Neuronal stem cell (in vitro differentiated cells): ENCODE results near the gene MAP9.

Source experiments
- DNase-seq: peaks from one replicate; pipeline ENCODE4 v3.0.0-alpha.2; 2013; ENCODE audit warnings: low spot score
- H2AFZ ChIP-seq: one replicate; pipeline ENCODE4 v1.6.1; 2013; ENCODE audit warnings: mild to moderate bottlenecking, low read length, inconsistent platforms
- H2AK5ac ChIP-seq: 2 replicates; pipeline ENCODE4 v1.6.1; 2013; ENCODE audit warnings: low read depth, mild to moderate bottlenecking, inconsistent platforms, low read length, moderate library complexity, mixed read lengths
- H2BK120ac ChIP-seq: 2 replicates; pipeline ENCODE4 v1.6.1; 2013; ENCODE audit warnings: low read depth, mild to moderate bottlenecking, inconsistent platforms, low read length, moderate library complexity, mixed read lengths
- H2BK12ac ChIP-seq: one replicate; pipeline ENCODE4 v1.6.1; 2013; ENCODE audit warnings: low read length, inconsistent platforms
- H2BK15ac ChIP-seq: 2 replicates; pipeline ENCODE4 v1.6.1; 2013; ENCODE audit warnings: mild to moderate bottlenecking, low read length, inconsistent platforms, mixed read lengths
- H2BK5ac ChIP-seq: one replicate; pipeline ENCODE4 v1.6.1; 2013; ENCODE audit warnings: inconsistent platforms, mild to moderate bottlenecking, low read length, moderate library complexity
- H3K14ac ChIP-seq: one replicate; pipeline ENCODE4 v1.6.1; 2013; ENCODE audit warnings: low read length, inconsistent platforms
- H3K18ac ChIP-seq: 2 replicates; pipeline ENCODE4 v1.6.1; 2013; ENCODE audit warnings: low read length, inconsistent platforms
- H3K23ac ChIP-seq: 2 replicates; pipeline ENCODE4 v1.6.1; 2013; ENCODE audit warnings: low read depth, mild to moderate bottlenecking, mixed read lengths, low read length, inconsistent platforms; ENCODE audit not compliant: poor library complexity
- H3K27ac ChIP-seq: replicated peaks from 3 replicates; pipeline ENCODE4 v1.5.1; 2013; ENCODE audit warnings: low read length, inconsistent platforms
- H3K27me3 ChIP-seq, 3 experiments: 2 replicates each; pipeline ENCODE4 v1.6.1; 2013; ENCODE audit warnings: low read length in 3 of 3, mild to moderate bottlenecking in 2 of 3, inconsistent platforms in 1 of 3, low read depth in 1 of 3, mixed read lengths in 1 of 3, moderate library complexity in 1 of 3; ENCODE audit not compliant: control insufficient read depth in 3 of 3, insufficient read depth in 3 of 3
- H3K36me3 ChIP-seq, 2 donors: replicated peaks in 1 of 2; 2 replicates each; pipeline ENCODE4 v1.6.1; 2013; ENCODE audit warnings: low read length in 2 of 2; ENCODE audit not compliant: control insufficient read depth in 2 of 2, insufficient read depth in 2 of 2
- H3K4ac ChIP-seq: 2 replicates; pipeline ENCODE4 v1.6.1; 2013; ENCODE audit warnings: inconsistent platforms, mild to moderate bottlenecking, low read length, moderate library complexity
- H3K4me1 ChIP-seq, 2 donors: 1 replicate in 1 of 2; 2 replicates in 1 of 2; pipeline ENCODE4 v1.6.1; 2013; ENCODE audit warnings: low read length in 2 of 2, low read depth in 1 of 2; ENCODE audit not compliant: control insufficient read depth in 2 of 2, insufficient read depth in 1 of 2
- H3K4me2 ChIP-seq: one replicate; pipeline ENCODE4 v1.6.1; 2013; ENCODE audit warnings: mild to moderate bottlenecking, low read length, inconsistent platforms; ENCODE audit not compliant: insufficient read depth, poor library complexity, severe bottlenecking
- H3K4me3 ChIP-seq, 2 donors: 2 replicates each; pipeline ENCODE4 v1.5.1; 2013; ENCODE audit warnings: low read length in 2 of 2, mild to moderate bottlenecking in 2 of 2, inconsistent platforms in 1 of 2, moderate library complexity in 1 of 2
- H3K79me1 ChIP-seq: one replicate; pipeline ENCODE4 v1.6.1; 2013; ENCODE audit warnings: low read depth, mild to moderate bottlenecking, inconsistent platforms, low read length, moderate library complexity
- H3K9ac ChIP-seq: one replicate; pipeline ENCODE4 v1.6.1; 2013; ENCODE audit warnings: mild to moderate bottlenecking, low read depth, low read length, inconsistent platforms; ENCODE audit not compliant: poor library complexity
- H3K9me3 ChIP-seq, 2 donors: replicated peaks in 1 of 2; 2 replicates each; pipeline versions ENCODE3 to v1.6.1; 2013; ENCODE audit warnings: low read length in 2 of 2, mild to moderate bottlenecking in 2 of 2, inconsistent platforms in 1 of 2, low read depth in 1 of 2, mixed read lengths in 1 of 2, moderate library complexity in 1 of 2; ENCODE audit not compliant: control insufficient read depth in 2 of 2, insufficient read depth in 1 of 2
- H4K8ac ChIP-seq: one replicate; pipeline ENCODE4 v1.6.1; 2013; ENCODE audit warnings: low read depth, mild to moderate bottlenecking, inconsistent platforms, low read length, moderate library complexity
- H4K91ac ChIP-seq: one replicate; pipeline ENCODE4 v1.6.1; 2013; ENCODE audit warnings: low read length, low read depth, mild to moderate bottlenecking, inconsistent platforms; ENCODE audit not compliant: poor library complexity
- WGBS, 2 donors: extraction: QIAGEN DNeasy Blood & Tissue Kit; methylation state at CpG; one replicate each; pipeline ENCODE4 v1.1.7; 2013; ENCODE audit warnings: missing lambda C conversion rate in 2 of 2, mixed read lengths in 1 of 2; ENCODE audit not compliant: insufficient read length in 2 of 2, insufficient replicate concordance in 1 of 2; ENCODE audit errors: extremely low coverage in 2 of 2; 5-methylcytosine and 5-hydroxymethylcytosine counted together

The MAP9 gene

GRCh38 chr4:155415662-155416061 is 38.9 kb upstream of the MAP9 start:
- no peaks in the 10 kb centered on the region for H3K79me1 ChIP-seq
- H3K27me3 ChIP-seq, result no peaks in the 10 kb centered on the region
- H2BK120ac ChIP-seq, result no peak overlapping the region
- no peak overlapping the region for H3K14ac ChIP-seq
- H3K4me1 ChIP-seq, result no peaks in the 10 kb centered on the region
- H3K4me3 ChIP-seq, result no peak overlapping the region
- DNase-seq, result no peak
- no peak overlapping the region for H2BK12ac ChIP-seq
- H3K36me3 ChIP-seq, result no peaks in the 10 kb centered on the region
- no peak overlapping the region for H2AK5ac ChIP-seq
- peaks cover 0 to 3% of the 10 kb centered on the region in 2 donors for H3K9me3 ChIP-seq
- H4K91ac ChIP-seq, result no peak overlapping the region
- no peak overlapping the region for H2BK5ac ChIP-seq
- H3K27ac ChIP-seq, result no peak overlapping the region
- no peak overlapping the region for H3K9ac ChIP-seq
- no peak overlapping the region for H3K23ac ChIP-seq
- no peak overlapping the region for H3K4ac ChIP-seq
- no peak overlapping the region for H2BK15ac ChIP-seq
- no peak overlapping the region for H3K4me2 ChIP-seq
- H2AFZ ChIP-seq, result no peak overlapping the region
- no peak overlapping the region for H4K8ac ChIP-seq
- H3K18ac ChIP-seq, result no peak overlapping the region

DNA sequence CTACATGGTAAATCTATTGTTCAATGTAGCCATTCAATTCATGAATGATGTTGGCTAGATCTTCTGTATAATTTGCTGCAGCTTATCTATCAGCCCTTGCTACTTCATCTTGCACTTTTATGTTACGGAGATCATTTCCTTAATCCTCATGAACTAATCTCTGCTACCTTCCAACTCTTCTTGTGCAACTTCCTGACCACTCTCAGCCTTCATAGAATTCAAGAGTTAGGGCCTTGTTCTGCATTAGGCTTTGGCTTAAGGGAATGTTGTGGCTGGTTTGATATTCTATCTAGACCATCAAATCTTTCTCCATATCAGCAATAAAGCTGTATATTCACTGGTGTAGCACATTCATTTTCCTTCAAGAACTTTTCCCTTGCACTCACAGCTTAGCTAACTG is 36.7 kb upstream of the MAP9 start:
- Histone ChIP-seq H2BK12ac (no peak overlapping the region), H3K23ac (no peak overlapping the region), H3K36me3 (no peaks in the 10 kb centered on the region), H3K9ac (no peak overlapping the region), H3K4me1 (no peaks in the 10 kb centered on the region), H4K91ac (no peak overlapping the region), H4K8ac (no peak overlapping the region), H3K4me3 (no peak overlapping the region), H3K27me3 (no peaks in the 10 kb centered on the region), H3K27ac (no peak overlapping the region), H3K9me3 (no peaks in the 10 kb centered on the region), H3K79me1 (no peaks in the 10 kb centered on the region), H2BK15ac (no peak overlapping the region), H3K4ac (no peak overlapping the region), H2BK120ac (no peak overlapping the region), H3K18ac (no peak overlapping the region), H3K14ac (no peak overlapping the region), H3K4me2 (no peak overlapping the region), H2AFZ (no peak overlapping the region), H2AK5ac (no peak overlapping the region), H2BK5ac (no peak overlapping the region)
- no CpG with 5 or more reads among the region's 1 CpG for WGBS, 2 donors
- no peak for DNase-seq

- H3K4me3 ChIP-seq, result no peak overlapping the region
- H2BK120ac ChIP-seq, result no peak overlapping the region
Measured at GRCh38 chr4:155411546-155411945, 34.8 kb upstream of the MAP9 start.

DNA sequence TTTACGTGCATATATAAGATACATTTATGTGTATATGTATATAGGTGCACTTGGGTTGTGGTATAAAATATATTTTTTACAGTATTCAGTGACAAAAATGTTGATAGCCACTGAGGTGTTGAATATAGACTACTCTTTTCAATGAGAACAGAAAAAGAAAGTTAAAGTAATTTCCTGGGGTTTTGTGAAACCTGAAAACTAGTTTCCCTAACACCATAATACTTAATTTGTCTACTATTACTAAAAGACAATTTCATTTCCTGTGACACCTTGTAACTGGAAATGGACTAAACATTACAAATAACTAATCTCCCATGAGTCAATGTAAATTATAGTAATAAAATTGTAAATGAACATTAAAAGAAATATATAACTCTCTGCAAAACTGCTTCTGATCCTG is 32.0 kb upstream of the MAP9 start:
- H2AFZ ChIP-seq, result no peak overlapping the region
- no peaks in the 10 kb centered on the region for H3K27me3 ChIP-seq
- H3K27ac ChIP-seq, result no peak overlapping the region
- WGBS, 2 donors, result no CpG with 5 or more reads among the region's 1 CpG
- no peak overlapping the region for H2AK5ac ChIP-seq
- no peak overlapping the region for H3K4me3 ChIP-seq
- no peak overlapping the region for H3K18ac ChIP-seq
- no peaks in the 10 kb centered on the region for H3K36me3 ChIP-seq
- H2BK12ac ChIP-seq, result no peak overlapping the region
- no peak overlapping the region for H2BK15ac ChIP-seq
- H4K8ac ChIP-seq, result no peak overlapping the region
- no peak overlapping the region for H4K91ac ChIP-seq
- no peaks in the 10 kb centered on the region for H3K4me1 ChIP-seq
- H2BK5ac ChIP-seq, result no peak overlapping the region
- no peak overlapping the region for H3K4me2 ChIP-seq
- H3K79me1 ChIP-seq, result no peaks in the 10 kb centered on the region
- no peaks in the 10 kb centered on the region for H3K9me3 ChIP-seq
- H3K9ac ChIP-seq, result no peak overlapping the region
- no peak for DNase-seq
- no peak overlapping the region for H3K14ac ChIP-seq
- H3K4ac ChIP-seq, result no peak overlapping the region
- no peak overlapping the region for H2BK120ac ChIP-seq
- no peak overlapping the region for H3K23ac ChIP-seq

More at GRCh38 chr4:155411546-155411945, 34.8 kb upstream of the MAP9 start:
- no peak overlapping the region for H2BK5ac ChIP-seq
- H2AFZ ChIP-seq, result no peak overlapping the region
- WGBS, 2 donors, result no CpG with 5 or more reads among the region's 2 CpGs
- no peak overlapping the region for H2BK15ac ChIP-seq
- no peaks in the 10 kb centered on the region for H3K9me3 ChIP-seq
- H3K4me1 ChIP-seq, result no peaks in the 10 kb centered on the region
- H3K14ac ChIP-seq, result no peak overlapping the region
- H3K4ac ChIP-seq, result no peak overlapping the region
- H3K18ac ChIP-seq, result no peak overlapping the region
- H3K36me3 ChIP-seq, result no peaks in the 10 kb centered on the region
- H2BK12ac ChIP-seq, result no peak overlapping the region
- no peak overlapping the region for H2AK5ac ChIP-seq
- no peak overlapping the region for H4K91ac ChIP-seq
- H3K23ac ChIP-seq, result no peak overlapping the region
- H3K9ac ChIP-seq, result no peak overlapping the region
- DNase-seq, result no peak
- no peak overlapping the region for H3K27ac ChIP-seq
- no peaks in the 10 kb centered on the region for H3K27me3 ChIP-seq
- no peaks in the 10 kb centered on the region for H3K79me1 ChIP-seq
- H3K4me2 ChIP-seq, result no peak overlapping the region
- no peak overlapping the region for H4K8ac ChIP-seq
